ENCODE results near the gene CLIP4.
A peak's percentile ranks its signal among the peaks of the same experiment; 100 is the strongest.

The CLIP4 gene

GRCh38 chr2:29193681-29194080 lies 78.5 kb downstream of the CLIP4 start:
- DNase-seq: no peak

- DNase-seq: no peak
Measured at GRCh38 chr2:29195796-29196195, 80.6 kb downstream of the CLIP4 start.

GRCh38 chr2:29196792-29197788 lies 81.9 kb downstream of the CLIP4 start:
- peak; percentile 77 for DNase-seq

GRCh38 chr2:29201979-29202378 lies 86.8 kb downstream of the CLIP4 start:
- no peak for DNase-seq

GRCh38 chr2:29202819-29203495 lies 87.7 kb downstream of the CLIP4 start:
- no peak for DNase-seq

GRCh38 chr2:29206941-29207340 lies 91.7 kb downstream of the CLIP4 start:
- no peak for DNase-seq

GRCh38 chr2:29207352-29208148 lies 92.3 kb downstream of the CLIP4 start:
- DNase-seq: no peak

- DNase-seq: no peak
Measured at GRCh38 chr2:29209551-29209950, 94.3 kb downstream of the CLIP4 start.

- no peak for DNase-seq
Measured at GRCh38 chr2:29212009-29212408, 96.8 kb downstream of the CLIP4 start.

GRCh38 chr2:29213888-29214291 lies 98.7 kb downstream of the CLIP4 start:
- DNase-seq: no peak

GRCh38 chr2:29215073-29215472 lies 99.9 kb downstream of the CLIP4 start:
- DNase-seq: no peak

- no peak for DNase-seq
Measured at GRCh38 chr2:29215739-29216608, 100.8 kb downstream of the CLIP4 start.

- no peak for DNase-seq
Measured at GRCh38 chr2:29216609-29216909, 101.3 kb downstream of the CLIP4 start.

GRCh38 chr2:29218071-29218470 lies 102.9 kb downstream of the CLIP4 start:
- no peak for DNase-seq

GRCh38 chr2:29218550-29219125 lies 103.4 kb downstream of the CLIP4 start:
- DNase-seq: no peak

GRCh38 chr2:29219374-29219773 lies 104.2 kb downstream of the CLIP4 start:
- no peak for DNase-seq

GRCh38 chr2:29220506-29221270 lies 105.5 kb downstream of the CLIP4 start:
- no peak for DNase-seq

GRCh38 chr2:29222381-29223179 lies 107.4 kb downstream of the CLIP4 start:
- DNase-seq: no peak

- no peak for DNase-seq
Measured at GRCh38 chr2:29223257-29223656, 108.0 kb downstream of the CLIP4 start.

Data from activated CD4-positive, alpha-beta T cell treated with anti-CD3 and anti-CD28 coated beads, Interleukin-2, amount 50 U/mL, for 1 hour (primary cell).